ENCODE data around the gene SLIT3. TPM values are rescaled to one million over a fixed set of nuclear protein-coding genes. Genes with fewer than 3 reads are reported as not detected.

Gene SLIT3
- total and polyA plus RNA-seq, 4 experiments from 2014 or later, result not detected

DNA sequence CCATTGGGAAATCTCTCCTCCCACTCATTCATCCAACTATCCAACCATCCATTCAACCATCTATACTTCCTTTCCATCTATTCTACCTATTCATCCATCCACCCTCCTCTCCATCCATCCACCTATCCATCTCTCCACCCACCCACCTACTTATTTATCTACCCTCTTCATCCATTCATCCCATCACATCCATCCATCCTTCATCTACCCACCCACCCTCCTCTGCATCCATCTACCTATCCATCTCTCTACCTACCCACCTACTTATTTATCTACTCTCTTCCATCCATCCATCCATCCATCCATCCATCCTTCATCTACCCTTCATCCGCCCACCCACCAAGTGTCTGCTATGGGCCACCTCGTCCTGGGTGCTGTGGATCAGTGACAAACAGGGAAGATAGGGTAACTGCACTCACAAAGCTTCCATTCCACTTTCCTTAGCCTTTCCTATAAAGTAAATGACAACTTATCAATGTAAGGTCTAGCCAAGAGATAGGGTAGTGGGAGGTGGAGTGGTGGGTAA is 625.0 kb downstream of the SLIT3 start:
- peaks cover 2 to 3% of the 10 kb centered on the region in 2 donors for H3K27me3 Mint-ChIP-seq
- H3K9me3 Mint-ChIP-seq, result no peaks in the 10 kb centered on the region
- Histone ChIP-seq H3K4me3 (ENCODE audit: low read length in 2 of 2) (no peak overlapping the region), H3K9me3 (ENCODE audit: control insufficient read depth in 1 of 2, low read length in 2 of 2) (no peaks in the 10 kb centered on the region), H3K27me3 (ENCODE audit: insufficient read depth, low read length) (no peaks in the 10 kb centered on the region), H3K27ac (ENCODE audit: low read depth, low read length) (no peak overlapping the region), H3K4me1 (ENCODE audit: insufficient read depth, low read length) (no peaks in the 10 kb centered on the region), H3K36me3 (ENCODE audit: insufficient read depth, low read length) (no peaks in the 10 kb centered on the region)
- no peaks in the 10 kb centered on the region for H3K36me3 Mint-ChIP-seq
- H3K4me1 Mint-ChIP-seq, result no peaks in the 10 kb centered on the region
- no peak for DNase-seq
- ChIA-PET CTCF (ENCODE audit: partially characterized antibody) (interaction anchor here (1.1 to 1.6 kb wide), 2 partner anchors 10 to 28 kb away, joined by 3 to 4 read pairs; no protein-coding TSS in a partner anchor), POLR2A (ENCODE audit: partially characterized antibody) (no interaction called here)
- H3K27ac Mint-ChIP-seq, result no peak overlapping the region
- intact Hi-C loops (cut with micrococcal nuclease), result no loop called here
- H3K4me3 Mint-ChIP-seq, result no peak overlapping the region

DNA sequence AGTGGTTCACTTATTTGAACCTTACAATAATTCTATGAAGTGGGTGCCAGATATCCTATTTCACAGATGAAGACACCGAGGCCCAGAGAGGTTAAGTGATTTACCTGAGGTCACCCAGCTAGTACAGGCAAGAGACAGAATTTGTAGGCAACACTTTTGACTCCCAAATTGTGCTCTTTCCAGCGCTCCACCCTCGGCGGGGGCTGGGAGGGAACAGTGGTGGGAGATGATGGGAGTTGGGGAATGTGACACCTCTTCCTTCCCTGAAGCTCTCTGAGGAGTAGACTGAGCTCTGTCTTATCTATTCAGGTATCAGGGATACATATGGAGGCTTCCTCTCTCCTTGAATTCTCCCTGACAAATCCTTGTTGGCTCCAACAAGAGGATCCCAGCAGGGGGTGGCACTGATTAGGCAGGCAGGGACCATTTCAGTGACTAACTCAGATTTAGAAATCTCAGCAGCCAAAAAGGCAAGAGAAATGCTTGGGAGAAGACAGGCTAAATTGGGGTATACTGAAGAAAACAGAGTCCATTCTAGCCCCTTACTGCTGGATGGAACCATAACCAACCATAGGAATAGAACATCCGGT is 626.0 kb downstream of the SLIT3 start:
- Histone ChIP-seq H3K27me3 (ENCODE audit: insufficient read depth, low read length) (no peaks in the 10 kb centered on the region), H3K4me3 (ENCODE audit: low read length in 2 of 2) (no peak overlapping the region), H3K4me1 (ENCODE audit: insufficient read depth, low read length) (no peaks in the 10 kb centered on the region), H3K9me3 (ENCODE audit: control insufficient read depth in 1 of 2, low read length in 2 of 2) (no peaks in the 10 kb centered on the region), H3K36me3 (ENCODE audit: insufficient read depth, low read length) (no peaks in the 10 kb centered on the region), H3K27ac (ENCODE audit: low read depth, low read length) (no peak overlapping the region)
- ChIA-PET CTCF (ENCODE audit: partially characterized antibody) (no interaction called here), POLR2A (ENCODE audit: partially characterized antibody) (no interaction called here)
- Mint-ChIP-seq H3K9me3 (no peaks in the 10 kb centered on the region), H3K4me1 (no peaks in the 10 kb centered on the region), H3K4me3 (no peak overlapping the region), H3K27ac (no peak overlapping the region), H3K36me3 (no peaks in the 10 kb centered on the region), H3K27me3 (peaks cover 2 to 3% of the 10 kb centered on the region in 2 donors)
- intact Hi-C loops (cut with micrococcal nuclease), result no loop called here
- no peak for DNase-seq

DNA sequence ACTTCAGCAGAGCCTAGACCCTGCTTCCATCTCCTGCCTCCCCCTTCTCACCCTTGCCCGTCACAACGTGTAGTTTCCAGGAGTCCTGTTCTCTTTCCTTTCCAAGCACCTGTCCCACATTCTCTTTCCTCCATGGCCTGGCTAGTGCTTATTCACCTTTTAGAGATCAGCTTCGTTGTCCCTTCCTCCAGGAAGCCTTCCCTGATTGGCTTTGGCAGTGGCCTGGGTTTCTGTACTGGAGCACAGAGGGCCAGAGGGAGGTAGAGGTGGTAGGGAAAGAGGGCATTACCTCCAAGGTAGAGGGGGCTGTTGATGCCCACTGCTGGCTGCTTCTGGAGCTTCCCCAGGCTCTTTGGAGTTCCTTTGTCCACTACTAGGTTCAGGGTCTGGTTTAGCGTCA is 628.1 kb downstream of the SLIT3 start:
- Mint-ChIP-seq H3K4me3 (no peak overlapping the region), H3K27me3 (peaks cover 2 to 3% of the 10 kb centered on the region in 2 donors), H3K36me3 (no peaks in the 10 kb centered on the region), H3K4me1 (no peaks in the 10 kb centered on the region), H3K9me3 (no peaks in the 10 kb centered on the region), H3K27ac (no peak overlapping the region)
- intact Hi-C loops (cut with micrococcal nuclease), result no loop called here
- H3K36me3 ChIP-seq (ENCODE audit: insufficient read depth, low read length), result no peaks in the 10 kb centered on the region
- no peaks in the 10 kb centered on the region for H3K27me3 ChIP-seq (ENCODE audit: insufficient read depth, low read length)
- ChIA-PET POLR2A (ENCODE audit: partially characterized antibody) (no interaction called here), CTCF (ENCODE audit: partially characterized antibody) (no interaction called here)
- no peak overlapping the region for H3K27ac ChIP-seq (ENCODE audit: low read depth, low read length)
- no peak for DNase-seq
- no peak overlapping the region for H3K4me3 ChIP-seq (ENCODE audit: low read length in 2 of 2)
- no peaks in the 10 kb centered on the region for H3K9me3 ChIP-seq (ENCODE audit: control insufficient read depth in 1 of 2, low read length in 2 of 2)
- H3K4me1 ChIP-seq (ENCODE audit: insufficient read depth, low read length), result no peaks in the 10 kb centered on the region

- no peak overlapping the region for H3K4me3 ChIP-seq (ENCODE audit: low read length in 2 of 2)
- intact Hi-C loops (cut with micrococcal nuclease), result no loop called here
- Mint-ChIP-seq H3K36me3 (no peaks in the 10 kb centered on the region), H3K9me3 (no peaks in the 10 kb centered on the region), H3K27me3 (peaks cover 2 to 3% of the 10 kb centered on the region in 2 donors), H3K4me1 (no peaks in the 10 kb centered on the region), H3K27ac (no peak overlapping the region), H3K4me3 (no peak overlapping the region)
- DNase-seq, result no peak
- ChIA-PET CTCF (ENCODE audit: partially characterized antibody) (interaction anchor here (1.3 kb wide), 1 partner anchor 8 kb away, joined by 3 read pairs; no protein-coding TSS in a partner anchor), POLR2A (ENCODE audit: partially characterized antibody) (no interaction called here)
- no peaks in the 10 kb centered on the region for H3K27me3 ChIP-seq (ENCODE audit: insufficient read depth, low read length)
- H3K36me3 ChIP-seq (ENCODE audit: insufficient read depth, low read length), result no peaks in the 10 kb centered on the region
- H3K9me3 ChIP-seq (ENCODE audit: control insufficient read depth in 1 of 2, low read length in 2 of 2), result no peaks in the 10 kb centered on the region
- no peaks in the 10 kb centered on the region for H3K4me1 ChIP-seq (ENCODE audit: insufficient read depth, low read length)
- no peak overlapping the region for H3K27ac ChIP-seq (ENCODE audit: low read depth, low read length)
Measured at GRCh38 chr5:168672016-168672415, 628.9 kb downstream of the SLIT3 start.

DNA sequence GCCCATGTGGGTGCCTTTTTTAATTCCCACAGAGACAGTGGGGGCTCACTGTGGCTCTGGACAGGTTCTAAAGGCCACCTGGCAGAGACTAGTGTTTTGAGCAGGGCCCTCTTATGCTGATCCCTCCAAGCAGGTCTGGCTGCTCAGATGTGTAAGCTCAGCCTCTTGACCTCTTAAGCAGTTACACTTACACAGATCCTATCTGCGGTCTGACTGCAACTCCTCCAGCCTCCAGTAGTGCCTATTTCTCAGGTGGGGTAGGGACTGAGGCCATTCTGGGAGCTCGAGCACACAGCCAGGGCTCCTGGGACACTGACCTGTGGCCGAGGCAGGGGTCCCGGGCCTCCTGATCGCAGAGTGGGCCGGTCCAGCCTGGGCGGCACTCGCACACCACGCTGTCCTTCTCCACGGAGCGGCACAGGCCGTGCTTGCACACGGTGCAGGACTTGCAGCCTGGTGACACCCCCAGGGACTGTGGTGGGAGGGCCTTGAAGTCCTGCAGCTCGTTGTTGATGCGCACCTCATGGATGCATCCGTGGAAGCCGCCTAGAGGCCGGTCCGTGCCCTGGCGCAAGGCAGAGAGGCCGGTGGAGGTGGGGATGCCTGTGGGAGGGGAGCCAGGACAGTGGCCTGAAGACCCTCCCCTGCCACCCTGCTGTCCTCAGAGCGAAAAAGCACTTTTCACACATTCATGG is 629.9 kb downstream of the SLIT3 start:
- CTCF ChIA-PET (ENCODE audit: partially characterized antibody), result interaction anchor here (1.3 kb wide), 1 partner anchor 9 kb away, joined by 3 read pairs; no protein-coding TSS in a partner anchor
- no peaks in the 10 kb centered on the region for H3K9me3 Mint-ChIP-seq
- no peaks in the 10 kb centered on the region for H3K4me1 Mint-ChIP-seq
- no peaks in the 10 kb centered on the region for H3K4me1 ChIP-seq (ENCODE audit: insufficient read depth, low read length)
- no peaks in the 10 kb centered on the region for H3K36me3 ChIP-seq (ENCODE audit: insufficient read depth, low read length)
- no peak overlapping the region for H3K4me3 Mint-ChIP-seq
- H3K27me3 ChIP-seq (ENCODE audit: insufficient read depth, low read length), result no peaks in the 10 kb centered on the region
- no peaks in the 10 kb centered on the region for H3K36me3 Mint-ChIP-seq
- no peak overlapping the region for H3K27ac Mint-ChIP-seq
- no peaks in the 10 kb centered on the region for H3K9me3 ChIP-seq (ENCODE audit: control insufficient read depth in 1 of 2, low read length in 2 of 2)
- POLR2A ChIA-PET (ENCODE audit: partially characterized antibody), result no interaction called here
- no peak overlapping the region for H3K27ac ChIP-seq (ENCODE audit: low read depth, low read length)
- no peak for DNase-seq
- intact Hi-C loops (cut with micrococcal nuclease), result no loop called here
- peaks cover 2 to 3% of the 10 kb centered on the region in 2 donors for H3K27me3 Mint-ChIP-seq
- H3K4me3 ChIP-seq (ENCODE audit: low read length in 2 of 2), result no peak overlapping the region

- no peaks in the 10 kb centered on the region for H3K9me3 Mint-ChIP-seq
- no peak overlapping the region for H3K4me3 Mint-ChIP-seq
- peaks cover 0 to 3% of the 10 kb centered on the region in 2 donors for H3K27me3 Mint-ChIP-seq
- Histone ChIP-seq H3K27me3 (ENCODE audit: insufficient read depth, low read length) (no peaks in the 10 kb centered on the region), H3K36me3 (ENCODE audit: insufficient read depth, low read length) (no peaks in the 10 kb centered on the region), H3K9me3 (ENCODE audit: control insufficient read depth in 1 of 2, low read length in 2 of 2) (no peaks in the 10 kb centered on the region), H3K4me1 (ENCODE audit: insufficient read depth, low read length) (no peaks in the 10 kb centered on the region), H3K4me3 (ENCODE audit: low read length in 2 of 2) (no peak overlapping the region), H3K27ac (ENCODE audit: low read depth, low read length) (no peak overlapping the region)
- no peak overlapping the region for H3K27ac Mint-ChIP-seq
- POLR2A ChIA-PET (ENCODE audit: partially characterized antibody), result no interaction called here
- no peaks in the 10 kb centered on the region for H3K4me1 Mint-ChIP-seq
- H3K36me3 Mint-ChIP-seq, result no peaks in the 10 kb centered on the region
- no peak for DNase-seq
- CTCF ChIA-PET (ENCODE audit: partially characterized antibody), result no interaction called here
- intact Hi-C loops (cut with micrococcal nuclease), result no loop called here
Measured at GRCh38 chr5:168669668-168670378, 631.1 kb downstream of the SLIT3 start.

- Histone ChIP-seq H3K36me3 (ENCODE audit: insufficient read depth, low read length) (no peaks in the 10 kb centered on the region), H3K4me1 (ENCODE audit: insufficient read depth, low read length) (no peaks in the 10 kb centered on the region), H3K9me3 (ENCODE audit: control insufficient read depth in 1 of 2, low read length in 2 of 2) (no peaks in the 10 kb centered on the region), H3K27me3 (ENCODE audit: insufficient read depth, low read length) (no peaks in the 10 kb centered on the region), H3K27ac (ENCODE audit: low read depth, low read length) (no peak overlapping the region), H3K4me3 (ENCODE audit: low read length in 2 of 2) (no peak overlapping the region)
- CTCF ChIA-PET (ENCODE audit: partially characterized antibody), result no interaction called here
- Mint-ChIP-seq H3K4me1 (no peaks in the 10 kb centered on the region), H3K27ac (no peak overlapping the region), H3K4me3 (no peak overlapping the region), H3K9me3 (no peaks in the 10 kb centered on the region), H3K27me3 (peaks cover 0 to 6% of the 10 kb centered on the region in 2 donors), H3K36me3 (no peaks in the 10 kb centered on the region)
- POLR2A ChIA-PET (ENCODE audit: partially characterized antibody), result no interaction called here
- intact Hi-C loops (cut with micrococcal nuclease), result no loop called here
- DNase-seq, result no peak
Measured at GRCh38 chr5:168669156-168669555, 631.8 kb downstream of the SLIT3 start.

All from CD4-positive, alpha-beta memory T cell (primary cell).